Activated T-cell treated with anti-CD3 and anti-CD28 coated beads for 48 hours (primary cell): ENCODE data around the gene RPGRIP1L.

Experiments used
- DNase-seq: peaks from one replicate; pipeline ENCODE4 v3.0.0-alpha.2; 2020; ENCODE audit warnings: low read depth

The RPGRIP1L gene

DNA sequence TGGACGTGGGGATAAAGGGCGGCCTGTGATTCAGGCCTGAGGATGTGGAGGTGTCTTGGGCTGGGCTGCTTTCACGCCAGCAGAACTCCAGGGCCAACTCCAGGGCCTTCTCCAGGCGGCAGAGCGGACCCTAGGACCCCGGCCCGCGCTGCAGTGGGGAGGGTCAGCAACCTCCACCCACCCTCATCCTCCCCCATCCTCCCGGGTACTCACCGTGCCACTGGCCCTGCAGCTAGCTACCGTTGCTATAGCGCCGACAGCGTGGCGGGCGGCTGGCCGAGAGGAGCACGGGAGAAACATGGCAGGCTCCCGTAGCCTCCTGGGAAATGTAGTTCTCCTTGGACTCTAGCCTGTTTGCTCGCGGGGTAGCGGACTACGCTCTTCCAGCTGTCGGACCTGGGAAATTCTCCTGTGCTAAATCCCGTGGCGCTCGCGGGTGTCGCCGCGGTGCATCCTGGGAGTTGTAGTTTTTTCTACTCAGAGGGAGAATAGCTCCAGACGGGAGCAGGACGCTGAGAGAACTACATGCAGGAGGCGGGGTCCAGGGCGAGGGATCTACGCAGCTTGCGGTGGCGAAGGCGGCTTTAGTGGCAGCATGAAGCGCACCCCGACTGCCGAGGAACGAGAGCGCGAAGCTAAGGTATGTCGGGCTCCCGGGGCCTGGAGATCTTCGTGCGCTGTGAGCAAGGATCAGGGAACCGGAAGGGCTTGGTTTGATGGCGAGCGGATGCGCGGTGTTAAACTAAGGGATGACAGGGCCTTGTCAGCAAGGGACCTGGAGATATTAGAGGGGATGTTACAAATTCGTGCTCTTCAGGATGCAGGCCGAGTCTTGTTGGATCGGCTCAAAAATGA is at the start of gene RPGRIP1L, which contains the start of gene FTO:
Gene RPGRIP1L, minus strand, starts transcription at position 270 of the 855 bp plus-strand sequence. CDS start 3,136 bp downstream, outside the sequence.
Gene FTO, plus strand, starts transcription at position 567 of the 855 bp plus-strand sequence.
- DNase-seq = peak; percentile 95

DNA sequence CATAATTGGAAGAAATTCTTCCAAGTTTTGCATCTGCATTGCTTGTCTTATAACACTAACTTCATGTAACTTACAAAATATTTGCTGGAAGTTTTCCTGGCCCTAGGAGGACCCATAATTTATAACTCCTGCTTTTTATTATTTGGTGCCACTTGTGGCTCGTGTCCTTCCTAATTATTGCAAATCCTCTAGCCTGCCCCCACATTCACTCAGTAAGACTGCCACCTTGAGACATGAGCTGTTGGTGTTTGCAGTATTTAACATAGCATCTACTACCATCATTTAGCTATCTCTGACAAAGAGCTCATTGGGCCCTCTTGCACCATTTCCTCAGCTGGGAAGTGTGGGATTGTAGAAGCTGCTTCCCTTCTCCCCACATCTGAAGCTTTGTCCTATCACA is 49.8 kb upstream of the RPGRIP1L start:
- no peak for DNase-seq

DNA sequence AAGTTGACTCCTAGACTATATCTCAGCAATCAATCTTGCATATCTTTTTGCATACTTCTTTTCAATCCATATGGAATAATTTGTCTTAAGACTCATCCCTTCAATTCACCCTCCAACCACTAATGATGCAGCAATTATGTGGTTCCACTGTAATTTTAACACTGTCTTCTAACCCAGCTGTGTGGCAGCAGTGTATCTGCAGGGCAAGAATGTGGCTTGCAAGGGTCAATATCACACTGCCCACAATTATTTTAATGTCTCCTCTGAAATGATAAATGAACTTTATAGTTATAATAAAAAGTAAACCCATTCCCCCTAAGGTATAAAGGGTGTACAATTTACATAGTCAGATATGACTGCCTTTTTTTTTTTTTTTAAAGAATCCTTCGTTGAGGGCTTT is 48.9 kb upstream of the RPGRIP1L start:
- no peak for DNase-seq

DNA sequence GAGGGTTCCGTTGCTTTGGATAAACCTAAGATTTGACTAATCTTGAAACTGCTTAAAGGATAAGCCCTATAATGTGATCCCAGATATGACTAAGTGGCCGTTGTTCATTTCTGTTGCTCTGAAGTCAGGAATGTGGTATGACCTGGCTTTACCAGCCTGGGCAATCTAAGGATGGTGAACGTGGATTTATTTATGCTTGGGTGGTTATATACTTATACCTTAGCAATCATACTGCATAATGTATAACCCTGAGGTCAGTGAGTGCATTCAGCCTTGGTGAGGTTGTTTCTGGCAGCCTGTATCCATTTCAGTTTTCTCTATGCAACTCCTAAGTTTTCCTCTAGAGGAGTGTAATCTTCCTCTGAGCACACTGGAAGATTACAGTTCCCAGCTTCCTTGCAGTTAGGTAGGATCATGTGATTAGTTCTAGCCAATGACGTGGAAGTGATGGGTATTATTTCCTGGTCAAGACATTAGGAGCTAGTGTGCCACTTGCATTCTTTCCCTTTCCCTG is 42.2 kb upstream of the RPGRIP1L start:
- DNase-seq = no peak

DNA sequence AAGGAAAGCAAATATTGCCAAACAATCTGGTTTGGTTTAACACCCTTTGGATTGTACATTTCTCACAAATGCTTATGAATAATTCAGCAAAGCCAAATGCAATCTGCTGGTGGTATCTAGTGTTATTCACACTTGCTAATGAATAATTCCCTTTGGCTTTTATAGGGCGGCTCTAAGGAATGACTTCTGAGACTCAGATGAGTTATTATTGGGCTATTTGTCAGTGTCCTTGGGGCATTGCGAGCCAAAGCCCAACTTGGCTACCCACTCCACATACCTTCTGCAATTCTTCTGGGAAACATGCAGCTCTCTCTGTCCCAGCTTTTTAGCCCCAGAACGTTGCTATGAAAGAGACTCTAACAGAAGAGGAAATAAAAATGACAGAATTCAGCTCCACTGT is 41.4 kb upstream of the RPGRIP1L start:
- DNase-seq = no peak

DNA sequence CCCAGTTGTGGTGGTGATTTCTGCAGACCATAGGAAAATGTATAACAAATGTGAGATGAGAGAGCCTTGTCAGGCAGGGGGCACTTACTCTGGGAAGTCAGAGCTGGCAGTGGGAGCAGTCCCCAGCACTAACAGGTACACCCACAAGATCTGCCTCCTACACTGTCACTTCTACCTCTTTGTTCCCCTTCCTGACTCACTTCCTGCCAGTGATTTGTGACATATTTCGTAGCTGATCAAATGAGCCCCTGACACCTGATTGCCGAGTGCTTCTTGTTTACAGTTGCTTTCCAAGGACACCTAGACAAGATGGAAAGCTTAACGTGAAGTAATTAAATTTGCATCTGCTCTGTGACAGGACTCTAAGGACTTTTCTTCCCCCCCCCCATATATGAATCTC is 40.8 kb upstream of the RPGRIP1L start:
- no peak for DNase-seq

DNA sequence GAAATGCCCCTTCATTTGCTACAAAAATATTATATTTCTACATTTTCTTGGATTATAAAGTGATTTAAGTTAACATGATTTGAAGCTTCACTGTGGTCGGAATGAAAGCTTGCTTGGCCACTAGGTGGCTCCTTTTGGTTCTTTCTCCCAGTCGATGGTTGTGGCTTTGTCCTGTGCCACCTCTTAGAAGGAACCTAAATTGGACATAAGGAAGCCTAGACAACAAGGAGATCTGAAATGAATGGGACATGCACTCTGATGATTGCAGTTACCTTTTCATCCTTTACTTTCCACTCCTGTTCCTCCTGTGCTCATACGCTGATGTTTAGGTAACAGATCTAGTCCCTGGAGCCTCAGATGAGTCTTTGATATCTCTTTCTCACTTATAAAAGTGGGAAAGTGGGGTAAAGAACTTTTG is 39.5 kb upstream of the RPGRIP1L start:
- no peak for DNase-seq

DNA sequence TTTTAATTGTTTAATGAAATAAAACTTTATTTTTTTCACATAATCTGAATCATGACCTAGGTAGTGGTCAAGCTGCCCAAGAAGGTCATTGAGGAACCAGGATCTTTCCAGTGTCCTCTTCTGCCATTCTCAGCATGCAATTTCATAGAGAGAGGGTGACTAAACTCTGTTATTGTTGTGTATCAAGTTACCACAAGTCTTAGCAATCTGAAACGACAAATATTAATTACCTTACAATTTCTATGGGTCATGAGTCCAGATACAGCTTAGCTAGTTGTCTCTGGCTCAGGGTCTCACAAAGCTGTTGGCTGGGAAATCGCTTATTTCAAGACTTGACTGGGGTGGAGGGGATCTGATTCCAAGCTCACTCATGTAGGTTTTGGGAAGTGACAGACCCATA is 37.9 kb upstream of the RPGRIP1L start:
- no peak for DNase-seq

DNA sequence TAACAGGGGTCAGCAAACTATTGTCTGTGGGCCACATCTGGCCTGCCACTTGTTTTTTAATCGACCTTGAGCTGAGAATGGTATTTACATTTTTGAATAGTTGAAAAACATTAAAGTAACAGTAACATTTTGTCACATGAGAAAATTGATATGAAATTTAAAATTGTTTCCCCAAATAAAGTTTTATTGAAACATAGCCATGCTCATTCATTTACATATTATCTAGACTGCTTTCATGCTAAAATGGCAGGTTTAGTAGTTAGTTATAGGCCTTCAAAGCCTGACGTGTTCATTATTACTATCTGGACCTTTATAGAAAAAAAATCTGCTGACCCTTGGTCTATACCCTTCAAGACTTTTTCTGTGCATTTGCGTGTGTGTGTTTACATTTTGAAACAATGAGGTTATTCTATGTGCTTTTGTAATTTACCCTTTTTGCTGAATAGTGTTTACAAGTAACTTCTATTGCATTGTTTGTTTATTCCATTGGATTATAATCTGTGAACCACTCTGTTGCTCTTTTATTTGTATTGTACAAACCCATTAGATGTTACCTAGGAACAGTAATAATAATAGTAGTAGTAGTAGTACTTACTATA is 37.4 kb upstream of the RPGRIP1L start:
- no peak for DNase-seq

DNA sequence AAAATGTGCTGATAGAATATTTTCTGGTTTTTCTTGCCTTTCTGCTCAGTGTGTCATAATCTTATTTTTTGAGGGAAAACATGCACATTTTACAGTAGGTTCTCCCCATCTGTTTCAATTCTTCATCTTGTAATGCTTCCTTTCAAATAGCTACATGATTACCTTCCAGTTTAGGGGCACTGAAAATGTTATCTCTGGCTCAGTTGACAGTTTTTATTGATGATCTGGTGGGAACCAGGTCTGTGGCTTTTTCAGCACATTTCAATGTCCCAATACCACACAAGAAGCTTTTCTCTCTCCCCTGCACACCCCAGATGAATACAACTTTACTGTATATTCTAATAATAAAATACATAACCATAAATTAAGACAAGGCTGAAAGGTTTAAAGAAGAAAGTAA is 36.8 kb upstream of the RPGRIP1L start:
- DNase-seq = no peak

DNA sequence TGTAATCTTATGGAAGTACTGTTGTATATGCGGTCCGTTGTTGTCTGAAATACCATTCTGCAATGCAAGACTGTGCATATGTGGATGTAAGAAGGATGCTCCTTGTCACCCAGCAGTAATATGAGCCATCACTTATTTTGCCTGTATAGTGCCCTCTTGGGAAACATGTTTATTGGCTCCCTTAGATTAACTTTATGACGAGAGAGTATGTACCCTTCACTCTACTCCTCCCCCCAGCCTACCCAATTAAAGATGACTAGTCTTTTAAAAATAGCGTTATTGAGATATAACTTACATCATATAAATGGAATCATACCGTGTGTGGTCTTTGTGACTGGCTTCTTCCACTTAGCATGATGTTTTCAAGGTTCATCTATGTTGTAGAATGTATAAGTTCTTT is 33.9 kb upstream of the RPGRIP1L start:
- no peak for DNase-seq

DNA sequence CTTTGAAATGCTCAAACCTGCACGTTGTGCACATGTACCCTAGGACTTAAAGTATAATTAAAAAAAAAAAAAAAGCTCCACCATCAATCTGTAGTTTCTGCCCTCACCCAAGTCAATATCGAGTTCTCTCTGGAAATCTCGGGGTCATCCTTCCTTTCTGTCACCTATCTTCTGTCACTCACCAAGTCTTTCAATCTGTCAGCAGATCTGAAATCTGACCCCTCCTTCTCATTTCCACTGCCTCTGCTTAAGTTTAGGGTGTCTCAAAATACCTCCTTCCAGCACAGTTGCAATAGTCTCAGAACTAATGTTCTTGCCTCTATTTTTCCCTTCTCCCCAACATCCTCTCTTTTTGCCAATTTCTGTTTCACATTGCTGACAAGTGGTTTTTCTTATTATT is 32.6 kb upstream of the RPGRIP1L start:
- DNase-seq = no peak

DNA sequence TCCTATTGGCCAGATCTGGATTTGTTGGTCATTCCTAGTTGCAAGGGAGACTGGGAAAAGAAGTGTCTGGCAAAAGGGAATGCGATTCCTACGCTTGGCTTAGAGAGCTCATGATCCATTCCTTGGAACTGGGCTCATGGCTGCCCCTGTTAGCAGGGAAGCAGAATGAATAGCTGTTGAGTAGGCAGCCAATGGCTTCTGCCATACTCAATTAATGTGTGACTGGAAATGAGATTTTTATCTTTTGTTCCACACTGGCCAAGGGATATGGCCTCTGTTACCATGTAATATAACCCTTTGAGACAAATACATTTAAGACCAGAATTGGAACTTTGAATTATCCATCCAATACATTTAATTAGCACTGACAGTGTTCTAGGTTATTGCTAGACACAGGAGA is 31.2 kb upstream of the RPGRIP1L start:
- DNase-seq = no peak

DNA sequence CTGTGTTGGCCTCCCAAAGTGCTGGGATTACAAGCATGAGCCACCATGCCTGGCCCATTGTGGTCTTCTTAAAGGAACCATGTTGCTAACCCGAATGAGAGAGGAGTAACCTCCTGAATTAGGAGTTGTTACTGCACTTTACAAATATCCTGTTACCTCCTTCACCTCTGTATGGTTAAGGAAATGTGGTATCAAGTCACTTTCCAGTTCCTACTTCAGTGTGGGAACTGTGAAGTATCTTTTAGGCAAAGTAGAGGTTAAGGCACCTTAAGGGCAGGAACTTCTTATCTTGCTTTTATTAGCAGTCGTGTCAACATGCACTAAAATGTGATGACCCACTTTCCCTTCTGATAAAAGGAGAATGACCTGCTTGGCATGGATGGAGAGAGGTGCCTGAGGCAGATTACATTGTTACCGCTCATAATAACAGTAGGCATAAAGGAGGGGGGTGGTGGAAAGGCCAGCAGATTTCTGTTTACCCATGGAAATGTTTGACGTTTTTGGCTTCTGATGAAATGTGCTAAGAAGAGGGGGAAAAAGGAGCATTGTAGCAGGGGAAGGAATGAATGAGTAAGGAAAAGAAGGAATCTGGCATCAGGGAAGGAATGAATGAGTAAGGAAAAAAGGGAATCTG is 28.8 kb upstream of the RPGRIP1L start:
- no peak for DNase-seq

DNA sequence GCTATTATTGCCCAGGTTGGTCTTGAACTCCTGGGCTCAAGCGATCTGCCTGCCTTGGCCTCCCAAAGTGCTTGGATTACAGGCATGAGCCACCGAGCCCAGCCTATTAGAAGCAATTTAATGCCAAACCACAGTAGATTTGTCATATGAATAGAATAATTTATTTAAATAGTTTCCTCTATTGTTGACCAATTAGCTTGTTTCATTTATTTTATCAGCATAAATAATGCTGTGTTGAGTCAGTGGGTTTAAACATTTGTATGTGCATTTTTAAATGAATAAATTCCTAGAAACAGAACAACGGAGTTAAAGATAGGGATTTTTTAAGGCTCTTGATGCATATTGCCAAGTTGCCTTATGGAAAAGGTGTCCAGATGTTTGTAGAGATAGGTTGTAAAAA is 27.0 kb upstream of the RPGRIP1L start:
- no peak for DNase-seq

DNA sequence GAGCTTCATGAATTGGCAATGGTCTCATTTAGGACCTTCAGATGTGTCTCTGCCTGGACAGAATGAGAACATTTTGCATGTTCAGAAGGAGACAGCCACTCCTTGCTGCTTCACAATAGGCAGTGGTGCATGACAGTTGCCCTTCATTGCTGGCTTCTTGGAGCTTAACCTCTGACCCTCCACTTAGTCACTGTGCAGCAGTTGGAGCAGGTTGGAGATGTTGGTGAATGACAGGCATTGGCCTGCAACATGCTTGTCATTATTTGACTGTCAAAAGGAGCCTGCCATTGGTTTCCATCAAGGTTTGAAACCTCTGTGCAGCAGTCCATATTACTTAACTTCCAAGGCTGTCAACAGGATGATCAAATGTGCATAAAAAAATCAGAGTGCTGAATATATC is 23.0 kb upstream of the RPGRIP1L start:
- no peak for DNase-seq

DNA sequence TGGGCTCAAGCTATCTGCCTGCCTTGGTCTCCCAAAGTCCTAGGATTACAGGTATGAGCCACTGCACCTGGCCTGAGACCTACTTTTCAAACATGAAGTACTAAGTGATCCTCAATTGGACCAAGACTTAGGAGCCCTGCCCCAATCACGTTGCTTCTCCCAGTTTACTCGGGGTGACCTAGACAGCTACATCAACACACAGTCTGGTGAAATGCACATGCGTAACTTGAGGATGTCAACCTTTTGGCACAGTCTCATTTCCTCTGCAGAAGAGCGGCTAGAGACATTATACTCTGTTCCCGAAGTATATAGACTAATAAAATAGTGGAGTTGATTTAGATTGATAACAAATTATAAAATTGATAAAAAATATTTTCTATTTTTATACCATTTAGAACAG is 17.4 kb upstream of the RPGRIP1L start:
- no peak for DNase-seq

DNA sequence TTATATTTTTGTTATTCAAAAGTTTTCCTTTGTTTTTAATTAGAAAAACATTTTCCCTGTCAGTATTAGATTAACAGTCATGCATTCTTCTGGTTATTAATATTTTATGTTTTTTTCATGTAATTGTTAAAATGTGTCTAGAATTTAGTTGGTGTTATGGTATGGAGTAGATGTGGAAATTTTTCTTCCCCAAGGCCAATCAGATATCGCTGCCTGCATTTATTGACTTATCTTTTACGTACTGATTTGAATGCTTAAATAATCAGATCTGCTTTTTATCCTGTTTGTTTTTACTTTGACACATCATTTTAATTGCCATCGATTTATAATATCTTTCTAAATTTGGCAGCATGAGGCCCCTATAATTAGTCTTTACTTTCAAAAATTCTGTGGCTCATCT is 13.9 kb upstream of the RPGRIP1L start:
- no peak for DNase-seq

DNA sequence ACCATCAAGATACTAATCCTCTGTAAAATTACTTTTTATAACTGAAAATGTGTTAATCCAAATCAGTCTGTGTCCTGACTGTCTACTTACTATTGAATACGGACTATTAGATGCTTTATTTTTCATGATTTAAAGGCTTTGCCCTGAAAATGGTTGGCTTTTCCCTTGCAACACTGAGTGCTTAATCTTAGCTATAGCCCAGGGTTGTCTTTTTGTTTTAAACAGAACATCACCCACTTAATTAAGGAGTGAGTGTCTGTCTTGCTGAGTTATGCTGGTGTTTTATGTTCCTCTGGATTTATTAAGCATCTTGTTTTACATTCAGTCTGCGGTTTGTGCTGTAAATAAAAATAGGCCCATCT is 11.3 kb upstream of the RPGRIP1L start:
- DNase-seq = no peak

DNA sequence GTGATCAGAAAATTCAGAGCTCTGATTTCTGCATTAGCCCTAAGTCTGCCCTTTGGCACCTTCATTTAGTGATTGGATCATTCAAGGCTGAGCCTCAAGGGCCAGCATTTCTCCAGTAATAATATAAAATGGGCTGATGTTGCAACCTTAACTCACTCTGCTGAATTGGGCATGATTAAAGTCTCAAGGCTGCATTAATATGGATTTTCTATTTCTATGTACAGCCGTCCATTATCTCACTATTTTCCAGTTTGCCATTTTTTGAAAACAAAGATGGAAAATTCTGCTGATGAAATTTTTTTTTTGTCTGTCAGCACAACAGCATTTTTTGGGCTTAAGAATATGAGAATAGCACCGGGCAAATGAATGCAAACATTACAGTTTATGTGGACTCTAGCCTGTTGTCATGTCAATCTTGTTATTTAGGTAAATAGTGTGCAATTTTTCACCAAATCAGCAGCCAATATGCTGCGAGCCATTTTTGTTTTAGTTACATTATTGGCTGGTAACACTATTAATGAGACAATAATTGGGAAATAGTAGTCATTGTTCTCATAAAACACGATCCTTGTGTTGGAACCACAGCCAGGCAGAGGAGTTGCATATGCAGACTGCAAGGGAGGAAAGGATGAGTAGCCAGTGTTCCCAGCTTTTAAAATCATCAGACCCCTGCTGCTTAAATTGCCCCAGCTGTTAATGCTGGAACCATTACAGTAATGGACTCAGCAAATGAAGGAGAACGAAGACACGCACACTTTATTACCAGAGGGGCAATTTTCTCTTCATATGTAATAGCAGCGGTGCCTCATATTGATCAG is 10.8 kb upstream of the RPGRIP1L start:
- DNase-seq = no peak

DNA sequence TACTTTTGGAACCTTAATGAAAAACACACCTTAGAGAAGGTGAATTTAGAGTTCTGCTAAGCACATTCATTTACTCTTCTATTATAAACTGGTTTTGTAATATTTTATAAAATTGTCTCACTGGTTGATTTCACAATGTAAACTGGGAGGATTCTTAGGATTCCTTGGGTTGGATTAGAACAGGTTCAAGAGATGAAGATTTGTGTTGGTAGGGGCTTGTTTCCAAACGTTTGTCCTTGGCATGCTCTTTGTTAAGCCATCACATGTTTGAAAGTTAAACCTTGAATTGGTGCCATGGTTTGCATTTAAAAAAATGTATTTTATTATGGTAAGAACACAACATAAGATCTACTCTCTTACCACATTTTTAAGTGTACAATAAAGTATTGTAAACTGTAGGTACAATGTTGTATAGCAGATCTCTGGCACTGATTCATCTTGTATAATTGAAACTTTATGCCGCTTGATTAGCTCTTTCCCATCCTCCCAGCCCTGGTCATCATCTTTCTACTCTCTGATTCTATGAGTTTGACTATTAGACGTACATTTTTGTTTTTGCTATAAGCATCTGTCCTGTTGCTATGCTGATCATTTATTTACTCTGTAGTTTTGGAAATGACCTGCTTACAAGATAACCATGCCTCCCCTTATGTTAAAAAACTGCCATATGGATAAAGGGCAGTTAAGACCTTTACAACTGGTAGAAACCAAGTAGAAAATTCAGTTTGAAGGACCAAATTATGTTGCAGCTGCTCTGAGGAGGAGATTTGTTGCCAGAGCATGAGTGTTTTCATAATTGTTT is 9.9 kb upstream of the RPGRIP1L start:
- DNase-seq = no peak
